Adipocyte (in vitro differentiated cells): ENCODE data around the gene TMEM204.

Experiments used
- DNase-seq: peaks from one replicate; pipeline ENCODE4 v3.0.0-alpha.2; 2015; ENCODE audit warnings: low read depth
- H3K27me3 ChIP-seq: replicated peaks from 2 replicates; pipeline ENCODE4 v1.7.0; 2013; ENCODE audit warnings: mild to moderate bottlenecking, low read length, moderate library complexity; ENCODE audit not compliant: control insufficient read depth, insufficient read depth
- H3K36me3 ChIP-seq: 2 replicates; pipeline ENCODE4 v1.7.0; 2013; ENCODE audit warnings: low read length, mild to moderate bottlenecking, moderate library complexity; ENCODE audit not compliant: control insufficient read depth, insufficient read depth, severe bottlenecking
- H3K4me1 ChIP-seq: 2 replicates; pipeline ENCODE4 v1.7.0; 2013; ENCODE audit warnings: mild to moderate bottlenecking, low read length, moderate library complexity; ENCODE audit not compliant: control insufficient read depth, insufficient read depth
- H3K4me3 ChIP-seq: 2 replicates; pipeline ENCODE4 v1.7.0; 2013; ENCODE audit warnings: mild to moderate bottlenecking, low read length, moderate library complexity
- H3K9ac ChIP-seq: 2 replicates; pipeline ENCODE4 v1.7.0; 2013; ENCODE audit warnings: mild to moderate bottlenecking, low read length, moderate library complexity
- H3K9me3 ChIP-seq: 2 replicates; pipeline ENCODE4 v1.7.0; 2013; ENCODE audit warnings: mild to moderate bottlenecking, low read length, moderate library complexity; ENCODE audit not compliant: control insufficient read depth

The TMEM204 gene

GRCh38 chr16:1510941-1511351 lies 22.5 kb upstream of the TMEM204 start:
- Histone ChIP-seq H3K9ac (no peak overlapping the region), H3K36me3 (no peaks in the 10 kb centered on the region)

GRCh38 chr16:1511662-1512569 lies 21.6 kb upstream of the TMEM204 start:
- Histone ChIP-seq H3K36me3 (no peaks in the 10 kb centered on the region), H3K27me3 (no peaks in the 10 kb centered on the region)

More at GRCh38 chr16:1510941-1511351, 22.5 kb upstream of the TMEM204 start:
- DNase-seq, result no peak
- H3K4me3 ChIP-seq, result no peak overlapping the region
- peaks cover 11% of the 10 kb centered on the region for H3K9me3 ChIP-seq
- H3K27me3 ChIP-seq, result no peaks in the 10 kb centered on the region
- no peaks in the 10 kb centered on the region for H3K4me1 ChIP-seq

DNA sequence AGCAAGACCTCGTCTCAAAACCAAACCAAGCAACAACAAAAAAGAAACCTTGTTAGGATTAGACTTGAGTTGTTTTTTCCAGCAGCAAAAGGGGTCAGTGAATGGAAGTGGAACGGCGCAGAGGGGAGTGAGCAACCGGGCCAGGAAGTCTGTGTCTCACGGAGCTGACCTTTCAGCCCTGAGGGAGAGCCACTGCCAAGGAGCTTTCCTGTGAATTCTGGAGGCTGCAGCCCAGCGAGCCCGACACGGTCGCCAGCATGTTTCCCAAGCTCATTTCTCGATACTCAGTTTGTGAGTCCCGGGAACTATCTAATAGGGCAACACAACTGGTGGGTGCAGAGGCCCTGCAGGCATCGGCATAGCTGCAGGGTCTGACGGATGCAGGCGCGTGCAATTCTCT lies 20.7 kb upstream of the TMEM204 start:
- Histone ChIP-seq H3K4me3 (no peak overlapping the region), H3K27me3 (no peaks in the 10 kb centered on the region), H3K36me3 (no peaks in the 10 kb centered on the region), H3K9ac (no peak overlapping the region), H3K9me3 (peaks cover 11% of the 10 kb centered on the region), H3K4me1 (no peaks in the 10 kb centered on the region)
- no peak for DNase-seq

More at GRCh38 chr16:1511662-1512569, 21.6 kb upstream of the TMEM204 start:
- H3K4me3 ChIP-seq, result no peak overlapping the region
- H3K4me1 ChIP-seq, result no peaks in the 10 kb centered on the region
- no peak overlapping the region for H3K9ac ChIP-seq
- H3K9me3 ChIP-seq, result peaks cover 11% of the 10 kb centered on the region
- DNase-seq, result no peak

DNA sequence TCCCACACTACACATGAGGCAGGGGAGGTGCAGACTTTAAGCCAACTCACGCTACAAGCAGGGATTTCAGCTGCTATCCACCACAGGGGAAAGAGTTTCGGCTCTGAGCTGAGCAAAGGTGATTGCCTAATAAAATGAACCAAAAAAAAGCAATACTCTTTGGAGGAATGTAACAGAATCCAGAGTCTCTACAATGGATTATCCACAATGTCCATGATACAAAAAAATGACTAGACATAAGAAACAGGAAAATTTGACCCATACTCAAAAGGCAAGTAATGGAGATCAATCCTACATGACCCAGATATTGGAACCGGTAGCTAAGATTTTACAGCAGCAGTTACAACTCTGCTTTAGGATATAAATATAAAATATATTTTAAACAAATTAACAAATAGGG lies 19.0 kb upstream of the TMEM204 start:
- no peak overlapping the region for H3K9ac ChIP-seq

DNA sequence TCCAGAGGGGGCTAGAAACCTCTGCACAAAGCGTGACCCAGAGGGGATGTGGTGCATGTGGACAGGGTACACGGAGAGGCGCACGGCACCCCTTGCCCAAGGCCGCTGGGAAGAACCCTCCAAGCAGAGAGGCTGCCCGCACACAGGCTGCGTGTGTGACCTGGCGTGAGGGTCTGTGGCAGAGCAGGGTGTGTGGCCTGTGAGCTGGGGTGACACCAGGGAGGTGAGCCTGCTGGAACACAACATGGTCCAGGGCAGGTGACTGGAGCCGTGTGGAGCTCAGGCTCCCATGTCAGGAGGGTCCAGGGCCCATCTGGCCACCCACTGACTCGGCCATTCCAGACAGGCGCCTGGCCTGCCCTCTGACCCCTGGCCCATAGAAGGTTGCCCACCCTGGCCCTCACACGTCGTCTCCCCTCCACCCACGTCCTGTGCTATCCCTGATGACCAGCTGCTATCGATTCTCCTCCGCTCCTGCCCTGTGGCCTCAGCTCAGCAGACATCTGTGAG lies 14.8 kb upstream of the TMEM204 start:
- Histone ChIP-seq H3K27me3 (no peaks in the 10 kb centered on the region), H3K9me3 (peaks cover 11% of the 10 kb centered on the region), H3K36me3 (peaks cover 5% of the 10 kb centered on the region), H3K4me1 (no peaks in the 10 kb centered on the region), H3K4me3 (no peak overlapping the region), H3K9ac (no peak overlapping the region)
- no peak for DNase-seq

More for the DNA sequence above, 19.0 kb upstream of the TMEM204 start:
- peaks cover 11% of the 10 kb centered on the region for H3K9me3 ChIP-seq
- no peak for DNase-seq
- no peaks in the 10 kb centered on the region for H3K27me3 ChIP-seq
- no peak overlapping the region for H3K4me3 ChIP-seq
- no peaks in the 10 kb centered on the region for H3K36me3 ChIP-seq
- no peaks in the 10 kb centered on the region for H3K4me1 ChIP-seq

GRCh38 chr16:1519831-1520230 lies 13.6 kb upstream of the TMEM204 start:
- peaks cover 8% of the 10 kb centered on the region for H3K36me3 ChIP-seq
- H3K4me1 ChIP-seq, result no peaks in the 10 kb centered on the region
- no peak overlapping the region for H3K4me3 ChIP-seq
- no peak for DNase-seq
- no peaks in the 10 kb centered on the region for H3K27me3 ChIP-seq
- no peak overlapping the region for H3K9ac ChIP-seq
- peaks cover 4% of the 10 kb centered on the region for H3K9me3 ChIP-seq

DNA sequence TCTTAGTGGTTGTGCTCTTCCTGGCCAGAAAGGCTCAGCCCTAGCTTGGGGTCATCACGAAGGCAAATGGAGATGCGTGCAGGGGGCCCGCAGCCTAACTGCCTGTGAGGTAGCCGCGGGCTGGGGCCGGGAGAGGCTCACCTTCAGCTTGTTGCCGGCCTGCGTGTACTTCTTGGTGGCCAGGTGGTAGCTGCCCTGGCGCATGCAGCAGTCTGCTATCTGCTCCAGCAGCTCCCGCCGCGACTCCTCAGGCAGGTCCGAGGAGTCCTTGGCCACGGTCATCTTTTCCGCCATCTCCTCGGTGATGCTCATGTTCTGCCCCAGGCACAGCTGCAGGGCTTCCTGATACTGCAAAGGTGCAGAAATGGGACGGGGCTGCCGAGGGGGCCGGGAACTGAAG lies 13.0 kb upstream of the TMEM204 start:
- Histone ChIP-seq H3K4me3 (no peak overlapping the region), H3K27me3 (no peaks in the 10 kb centered on the region), H3K9me3 (no peaks in the 10 kb centered on the region), H3K36me3 (peaks cover 8% of the 10 kb centered on the region), H3K9ac (no peak overlapping the region), H3K4me1 (no peaks in the 10 kb centered on the region)
- DNase-seq, result no peak

DNA sequence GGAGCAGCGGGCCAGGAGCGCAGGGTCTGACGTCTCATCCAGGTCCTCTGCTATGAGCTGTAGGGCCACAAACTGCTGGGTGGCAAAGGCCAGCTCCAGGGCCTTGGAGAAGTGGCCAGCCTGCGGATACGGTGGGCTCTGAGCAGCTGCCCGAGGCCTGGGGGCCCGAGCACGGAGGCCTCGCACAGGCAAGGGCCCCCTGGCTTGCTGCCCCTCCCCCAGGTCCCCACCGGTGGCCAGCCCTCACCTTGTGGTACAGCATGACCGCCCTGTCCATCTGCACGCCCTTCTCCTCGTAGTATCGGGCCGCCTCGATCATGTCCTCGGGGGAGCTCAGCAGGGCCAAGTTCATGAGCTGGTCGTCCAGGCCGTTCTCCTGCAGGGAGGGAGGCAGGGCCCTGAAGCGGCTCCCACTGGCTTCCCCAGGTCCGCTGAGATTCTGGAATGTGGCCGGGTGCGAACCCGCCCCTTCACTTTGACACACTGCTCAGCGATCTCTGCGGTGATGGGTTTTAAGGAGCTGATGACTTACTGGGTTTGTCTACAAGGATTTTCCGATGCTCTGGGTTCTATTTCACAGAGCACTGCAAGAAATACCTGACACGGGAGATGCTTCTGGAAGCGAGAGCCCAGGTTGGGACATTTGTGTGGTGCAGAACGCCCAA lies 9.8 kb upstream of the TMEM204 start:
- Histone ChIP-seq H3K27me3 (no peaks in the 10 kb centered on the region), H3K9ac (no peak overlapping the region)
- no peak for DNase-seq

GRCh38 chr16:1524366-1524765 lies 9.1 kb upstream of the TMEM204 start:
- Histone ChIP-seq H3K4me1 (peaks cover 9% of the 10 kb centered on the region), H3K36me3 (peaks cover 8% of the 10 kb centered on the region)
- DNase-seq, result no peak

More for the DNA sequence above, 9.8 kb upstream of the TMEM204 start:
- H3K4me3 ChIP-seq, result no peak overlapping the region
- no peaks in the 10 kb centered on the region for H3K9me3 ChIP-seq
- peaks cover 8% of the 10 kb centered on the region for H3K36me3 ChIP-seq
- peaks cover 9% of the 10 kb centered on the region for H3K4me1 ChIP-seq

GRCh38 chr16:1525871-1526607 lies 7.4 kb upstream of the TMEM204 start:
- no peaks in the 10 kb centered on the region for H3K9me3 ChIP-seq
- no peaks in the 10 kb centered on the region for H3K27me3 ChIP-seq
- peaks cover 5% of the 10 kb centered on the region for H3K36me3 ChIP-seq
- peaks cover 17% of the 10 kb centered on the region for H3K4me1 ChIP-seq
- H3K9ac ChIP-seq, result no peak overlapping the region
- H3K4me3 ChIP-seq, result no peak overlapping the region
- no peak for DNase-seq

More at GRCh38 chr16:1524366-1524765, 9.1 kb upstream of the TMEM204 start:
- Histone ChIP-seq H3K27me3 (no peaks in the 10 kb centered on the region), H3K9ac (no peak overlapping the region), H3K9me3 (no peaks in the 10 kb centered on the region), H3K4me3 (no peak overlapping the region)
